Measurements from ENCODE around the gene ZNF536. TPM values are rescaled to one million over a fixed set of nuclear protein-coding genes. Genes with fewer than 3 reads are reported as not detected.

ZNF536 gene
- total and polyA plus RNA-seq, 2 of the 4 experiments (the other 2 are of a cell fraction), result not detected

- ATAC-seq (ENCODE audit: low read depth) (no peak), DNase-seq (no peak)
- H3K36me3 ChIP-seq (ENCODE audit: control insufficient read depth, insufficient read depth, low read length), result no peaks in the 10 kb centered on the region
- no peak overlapping the region for H2AFZ ChIP-seq (replicated peaks; ENCODE audit: low read length, poor library complexity)
- no peaks in the 10 kb centered on the region for H3K79me1 ChIP-seq (ENCODE audit: low read depth in 1 of 2, low read length in 2 of 2)
- no peak overlapping the region for H3K4me3 ChIP-seq (ENCODE audit: insufficient read depth, low read depth, low read length)
- no peak overlapping the region for H4K8ac ChIP-seq (ENCODE audit: low read depth in 2 of 2, low read length in 2 of 2)
- dilution Hi-C loops (cut with HindIII; ENCODE audit: low sequenced_read_pairs, unreplicated experiment), result no loop called here
- no peak overlapping the region for H2BK15ac ChIP-seq (ENCODE audit: low read depth, low read length)
- no peak overlapping the region for H4K5ac ChIP-seq (ENCODE audit: low read depth, low read length)
- H3K23ac ChIP-seq (ENCODE audit: low read depth, low read length), result no peak overlapping the region
- H2BK120ac ChIP-seq (ENCODE audit: low read depth, low read length), result no peak overlapping the region
- H3K4me2 ChIP-seq (ENCODE audit: low read depth, low read length), result no peak overlapping the region
- no peak overlapping the region for H2AK9ac ChIP-seq (replicated peaks; ENCODE audit: low read depth, low read length, poor library complexity)
- peaks cover 10% of the 10 kb centered on the region for H3K9me3 ChIP-seq (ENCODE audit: control insufficient read depth, insufficient read depth, low read length)
- H2BK20ac ChIP-seq (ENCODE audit: low read depth, low read length), result no peak overlapping the region
- no peak overlapping the region for H4K91ac ChIP-seq (ENCODE audit: insufficient read depth, low read depth, low read length)
- no peak overlapping the region for H2BK5ac ChIP-seq (ENCODE audit: low read depth, low read length, poor library complexity, severe bottlenecking)
- no peaks in the 10 kb centered on the region for H3K9me1 ChIP-seq (ENCODE audit: insufficient read depth, low read length)
- H4K20me1 ChIP-seq (ENCODE audit: insufficient read depth, low read length), result no peaks in the 10 kb centered on the region
- TF ChIP-seq SMC3 (IDR thresholded peaks at IDR 0.05; ENCODE audit: low read depth, low read length) (no peak), ELK1 (IDR thresholded peaks at IDR 0.05; ENCODE audit: borderline replicate concordance, low read depth, low read length) (no peak), USF2 (IDR thresholded peaks at IDR 0.05; ENCODE audit: low read depth, low read length) (no peak), MXI1 (IDR thresholded peaks at IDR 0.05; ENCODE audit: borderline replicate concordance, low read depth, low read length) (no peak), RCOR1 (IDR thresholded peaks at IDR 0.05; ENCODE audit: insufficient replicate concordance, low read length) (no peak), FOS (IDR thresholded peaks at IDR 0.05; ENCODE audit: low read depth, low read length) (no peak), RFX5 (IDR thresholded peaks at IDR 0.05; ENCODE audit: low read depth, low read length) (no peak), CEBPB (IDR thresholded peaks at IDR 0.05; ENCODE audit: low read depth, low read length) (no peak)
- no peaks in the 10 kb centered on the region for H3K4me1 ChIP-seq (ENCODE audit: control insufficient read depth, insufficient read depth, low read length)
- ChIA-PET POLR2A (ENCODE audit: unreplicated experiment) (no interaction called here), CTCF (no interaction called here)
- in situ Hi-C loops (cut with MboI; ENCODE audit: low sequenced_read_pairs), result no loop called here
- H3K18ac ChIP-seq (ENCODE audit: low read depth, low read length), result no peak overlapping the region
- no peak overlapping the region for H2AK5ac ChIP-seq (ENCODE audit: low read depth, low read length)
- H3K27ac ChIP-seq (ENCODE audit: insufficient read depth, low read length), result no peak overlapping the region
- no peak overlapping the region for H3K4ac ChIP-seq (ENCODE audit: low read depth, low read length)
- WGBS, 2 experiments (ENCODE audit: extremely low coverage in 2 of 2, insufficient read length in 1 of 2), result 83% methylated on average over 1 of the region's 6 CpGs; no CpG with 5 or more reads in 1 of the 2 experiments
- H3K56ac ChIP-seq (ENCODE audit: extremely low read depth, insufficient read depth, low read length), result no peak overlapping the region
- intact Hi-C loops (cut with micrococcal nuclease), result no loop called here
- H3K27me3 ChIP-seq (ENCODE audit: control insufficient read depth, insufficient read depth, low read length), result no peaks in the 10 kb centered on the region
- no peak overlapping the region for H3K9ac ChIP-seq (ENCODE audit: low read depth, low read length)
- no peak overlapping the region for H3K14ac ChIP-seq (replicated peaks; ENCODE audit: low read depth, low read length)
- BruUV-seq (replicated peaks), result no TSS peak
Measured at GRCh38 chr19:30371161-30371836, 885 bp upstream of the ZNF536 start.

Data from IMR-90 (cell line).